Right renal pelvis (tissue), 4 donors: ENCODE data around the gene M1AP. TPM values are rescaled to one million over a fixed set of nuclear protein-coding genes. Genes with fewer than 3 reads are reported as not detected.

Source experiments
- DNase-seq, 4 donors: peaks; one replicate each; pipeline ENCODE4 v3.0.0-alpha.2; 2013; ENCODE audit warnings: low read depth in 4 of 4, low spot score in 3 of 4, missing footprints in 1 of 4
- polyA plus RNA-seq, 4 donors: library from polyadenylated mRNA; unstranded; fragments of 120-200 nt; gene quantifications; one replicate each; pipeline ENCODE4 v1.2.1, GENCODE V29; 2013; ENCODE audit not compliant: insufficient read length in 4 of 4

Gene M1AP, protein sequence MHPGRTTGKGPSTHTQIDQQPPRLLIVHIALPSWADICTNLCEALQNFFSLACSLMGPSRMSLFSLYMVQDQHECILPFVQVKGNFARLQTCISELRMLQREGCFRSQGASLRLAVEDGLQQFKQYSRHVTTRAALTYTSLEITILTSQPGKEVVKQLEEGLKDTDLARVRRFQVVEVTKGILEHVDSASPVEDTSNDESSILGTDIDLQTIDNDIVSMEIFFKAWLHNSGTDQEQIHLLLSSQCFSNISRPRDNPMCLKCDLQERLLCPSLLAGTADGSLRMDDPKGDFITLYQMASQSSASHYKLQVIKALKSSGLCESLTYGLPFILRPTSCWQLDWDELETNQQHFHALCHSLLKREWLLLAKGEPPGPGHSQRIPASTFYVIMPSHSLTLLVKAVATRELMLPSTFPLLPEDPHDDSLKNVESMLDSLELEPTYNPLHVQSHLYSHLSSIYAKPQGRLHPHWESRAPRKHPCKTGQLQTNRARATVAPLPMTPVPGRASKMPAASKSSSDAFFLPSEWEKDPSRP
- 1 to 10 TPM in 2 of 4 donors, under 1 TPM in 2; 0.40 to 1.5 (median 1.0) TPM for polyA plus RNA-seq

DNA sequence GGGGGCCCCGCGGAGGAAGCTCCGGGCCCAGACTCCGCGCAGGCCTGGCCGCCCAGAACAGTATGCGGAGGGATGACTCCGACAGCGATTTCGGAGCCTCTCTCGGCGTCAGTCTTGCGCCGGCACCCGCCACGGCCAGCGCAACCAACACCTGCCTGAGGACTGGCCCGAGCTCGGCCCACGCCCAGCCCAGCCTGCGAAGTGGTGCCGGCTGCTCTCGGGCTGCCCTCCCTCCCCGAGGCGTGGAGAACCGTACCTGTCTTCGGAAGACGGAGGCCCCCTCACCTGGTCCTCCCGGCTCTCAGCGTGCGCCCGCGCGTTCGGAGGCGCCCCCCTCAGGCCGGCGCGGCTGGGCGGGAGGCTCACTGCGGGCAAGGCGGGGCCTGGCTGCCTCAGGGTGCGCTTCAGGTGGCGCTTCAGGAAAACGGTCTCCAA is at the start of gene M1AP:
Gene M1AP (minus strand): TSS at position 322 of the 435 bp plus-strand sequence. CDS start 8,055 bp downstream, outside the sequence.
- DNase-seq: no peak

DNA sequence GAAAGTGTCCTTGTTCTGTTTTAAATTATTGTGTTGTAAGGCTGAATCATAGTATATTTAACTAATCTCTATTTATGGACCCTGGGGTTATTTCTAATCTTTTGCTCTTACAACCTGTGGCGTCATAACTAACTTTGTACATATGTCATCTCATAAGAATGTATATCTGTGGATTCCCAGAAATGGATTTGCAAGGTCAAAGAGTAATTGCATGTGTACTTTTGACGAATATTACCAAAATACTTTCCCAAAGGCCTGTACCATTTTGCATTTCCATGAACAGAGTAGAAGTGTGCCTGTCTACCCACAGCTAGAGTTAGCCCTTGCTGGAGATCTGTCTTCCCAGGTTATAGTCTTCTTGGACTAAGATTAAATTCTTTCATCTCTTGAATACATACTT is 48.7 kb upstream of the M1AP start:
- DNase-seq: no peak

DNA sequence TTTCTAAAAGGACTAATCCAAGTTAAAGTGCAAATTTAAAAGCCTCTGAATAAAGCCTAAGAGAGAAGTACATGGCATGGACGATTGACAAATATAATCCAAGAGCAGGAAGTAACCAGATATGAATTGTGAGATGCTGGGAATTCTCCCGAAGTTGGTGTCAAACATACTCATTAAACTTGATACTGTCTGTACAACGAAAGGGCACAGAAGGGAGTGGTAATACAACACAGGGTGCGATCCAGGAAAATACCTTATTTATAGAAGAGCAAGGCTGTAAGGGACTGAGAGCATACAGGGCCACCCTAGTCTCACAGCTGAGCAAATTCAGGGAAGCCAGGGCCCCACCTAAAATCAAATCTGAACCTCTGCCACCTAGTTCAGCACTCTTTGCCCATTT is 47.5 kb upstream of the M1AP start:
- DNase-seq: no peak

DNA sequence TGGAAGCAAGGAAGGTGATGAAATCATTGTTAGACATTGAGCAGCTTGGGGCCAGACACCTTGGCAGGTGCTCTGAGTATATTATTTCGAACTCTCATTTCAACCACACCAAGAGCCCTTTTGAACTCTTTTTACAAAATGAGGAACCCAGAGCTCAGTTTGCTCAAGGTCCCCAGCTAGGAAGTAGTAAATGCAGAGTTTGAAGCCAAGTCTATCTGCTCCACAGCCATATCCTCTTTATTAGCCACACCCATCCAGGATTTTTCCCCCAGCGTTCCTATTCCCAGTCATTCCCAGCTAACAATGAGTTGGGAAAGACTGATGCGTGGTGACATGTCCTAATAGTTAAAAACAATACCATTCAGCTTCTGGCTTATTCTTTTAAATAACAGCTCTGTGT is 46.2 kb upstream of the M1AP start:
- no peak for DNase-seq

DNA sequence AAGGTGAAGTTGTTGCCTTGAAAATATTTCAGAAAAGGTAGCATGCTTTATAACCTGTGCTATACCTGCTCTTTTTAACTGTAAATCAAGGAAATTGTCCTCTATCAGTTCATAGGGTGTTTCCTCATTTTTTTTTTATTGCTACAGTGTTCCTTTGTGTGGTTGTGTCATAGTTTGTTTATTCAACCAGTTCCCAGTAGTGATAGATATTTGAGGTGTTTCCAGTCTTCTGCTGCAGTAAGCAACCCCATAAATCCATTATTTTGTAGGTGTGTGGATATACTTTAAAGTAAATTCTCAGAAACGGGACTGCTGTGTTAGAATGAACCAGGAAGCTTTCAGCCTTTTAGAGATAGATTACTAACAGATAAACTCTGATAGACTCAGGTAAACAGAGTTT is 45.5 kb upstream of the M1AP start:
- no peak for DNase-seq

DNA sequence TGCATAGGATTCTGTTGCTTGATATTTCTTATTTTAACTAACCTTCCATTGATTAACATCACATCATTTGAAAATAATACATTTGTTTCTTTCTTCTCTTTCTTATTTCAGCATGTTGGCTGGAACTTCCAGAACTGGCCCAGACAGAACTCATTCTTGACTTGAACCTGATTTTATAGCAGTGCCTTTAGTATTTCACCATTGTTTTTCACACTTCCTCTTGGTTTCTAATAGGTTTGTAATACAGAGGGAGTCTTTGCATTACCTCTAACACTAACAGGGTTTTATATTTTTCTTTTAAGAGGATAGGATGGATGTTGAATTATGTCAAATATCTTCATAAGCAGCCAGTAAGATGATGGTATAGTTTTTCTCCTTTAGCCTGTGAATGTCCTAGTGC is 45.1 kb upstream of the M1AP start:
- DNase-seq: no peak

DNA sequence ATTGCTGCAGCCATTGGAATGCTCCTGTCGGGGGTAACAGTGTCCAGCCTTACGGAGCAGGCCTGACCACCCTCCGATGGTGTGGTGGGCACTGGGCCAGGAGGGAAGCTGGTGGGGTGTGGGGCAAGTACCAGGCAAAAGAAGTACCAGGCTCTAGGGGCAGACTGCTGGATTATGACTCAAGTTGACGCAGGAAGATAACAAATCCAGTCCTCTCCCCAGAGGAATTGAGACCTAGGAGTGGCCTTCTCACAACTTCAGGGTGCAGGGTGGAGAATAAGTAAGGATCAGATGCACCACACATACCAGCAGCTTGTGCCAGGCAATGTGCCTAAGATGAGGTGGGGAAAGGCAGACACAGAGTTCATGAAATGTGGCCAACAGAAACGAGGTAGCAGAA is 43.8 kb upstream of the M1AP start:
- DNase-seq: no peak

DNA sequence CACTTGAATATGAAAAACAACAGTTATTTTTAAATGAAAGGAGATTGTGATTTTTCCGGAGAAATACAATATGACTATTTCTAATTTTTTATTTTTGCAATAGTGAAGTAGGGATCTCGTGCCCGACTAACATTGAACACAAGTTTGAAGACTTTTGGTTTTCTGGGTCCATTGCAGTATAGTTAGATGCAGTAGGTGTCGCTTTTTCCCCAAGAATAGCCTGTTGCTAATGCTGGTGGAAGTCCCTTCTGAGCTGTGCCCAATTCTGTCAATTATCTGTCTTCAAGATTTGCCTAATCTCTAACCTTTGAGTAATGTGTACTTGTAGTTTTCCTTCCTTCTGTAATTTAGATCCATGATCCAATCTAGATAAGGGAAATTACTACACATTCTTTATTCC is 42.4 kb upstream of the M1AP start:
- DNase-seq: peak; percentile 27 to 38 (median 33)

DNA sequence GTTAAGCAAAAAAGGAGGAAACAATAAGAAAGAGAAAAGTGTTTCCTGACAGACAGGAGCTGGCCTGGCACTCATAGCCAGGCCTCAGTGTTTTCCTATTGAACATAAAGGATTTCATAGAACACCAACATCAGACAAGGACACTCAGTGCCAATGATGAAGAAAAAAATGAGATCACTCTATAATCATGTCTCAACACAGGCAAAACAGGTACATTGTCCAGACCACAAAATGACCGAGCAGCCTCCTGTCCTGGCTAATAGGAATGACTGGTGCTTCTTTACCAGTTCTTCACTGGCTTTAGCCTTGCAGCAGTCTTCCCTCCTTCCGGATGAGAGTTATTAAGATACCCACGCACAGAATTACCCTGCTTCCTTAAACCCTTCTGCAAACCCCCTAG is 41.5 kb upstream of the M1AP start:
- no peak for DNase-seq

DNA sequence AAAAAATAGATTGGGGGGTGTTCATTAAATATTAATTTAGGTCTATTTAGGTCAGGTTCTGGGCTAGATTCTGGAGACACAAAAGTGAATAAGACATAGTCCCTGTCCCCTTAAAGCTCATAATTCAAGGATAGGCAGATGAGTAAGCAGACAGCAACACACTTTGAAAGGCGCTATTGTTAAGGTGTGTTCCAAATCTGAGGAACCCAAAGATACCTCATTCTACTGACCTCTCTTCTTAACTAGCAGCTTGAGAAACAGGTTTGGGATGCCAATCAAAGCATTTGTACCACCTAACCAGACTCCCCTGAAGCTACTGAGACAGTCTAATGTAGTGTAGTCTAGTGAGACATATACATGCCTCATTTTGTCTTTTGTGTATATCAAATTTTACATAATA is 40.8 kb upstream of the M1AP start:
- no peak for DNase-seq

DNA sequence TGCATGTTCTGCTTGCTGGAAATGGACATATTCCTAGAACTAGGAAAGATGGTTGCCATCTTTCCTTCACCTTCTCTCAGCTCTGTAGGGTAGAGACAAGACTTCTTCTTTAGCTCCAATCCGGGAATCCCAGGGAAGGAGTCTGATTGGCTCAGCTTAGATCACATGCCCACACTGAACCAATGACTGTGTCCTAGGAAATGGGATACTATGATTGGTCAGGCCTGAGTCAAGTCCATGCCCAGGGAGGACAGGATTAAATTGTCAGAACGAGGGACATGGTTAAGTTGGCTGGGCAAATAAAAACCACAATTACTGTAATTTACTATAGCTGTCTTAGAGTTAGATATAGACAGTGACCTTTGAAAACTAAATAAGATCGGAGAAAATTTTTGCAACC is 37.3 kb upstream of the M1AP start:
- no peak for DNase-seq

DNA sequence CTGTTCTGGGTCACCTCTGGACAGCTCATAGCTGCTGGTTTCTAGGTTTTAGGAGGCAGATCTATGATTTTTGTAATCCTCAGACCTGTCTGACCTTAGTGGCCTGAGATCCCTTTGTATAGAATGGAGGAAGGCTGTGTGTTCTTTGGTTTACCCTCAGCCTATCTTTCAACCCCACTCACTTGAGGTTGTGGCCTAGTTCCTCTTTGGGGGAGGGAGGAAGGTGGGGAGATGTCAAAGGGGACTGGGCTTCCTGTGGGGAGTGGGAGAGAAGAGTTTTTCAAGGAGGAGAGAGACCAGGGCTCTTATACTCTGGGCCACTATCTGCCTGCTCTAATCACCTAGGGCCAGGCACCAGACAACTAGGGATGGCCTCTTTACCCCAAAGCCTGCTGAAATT is 34.4 kb upstream of the M1AP start:
- no peak for DNase-seq

DNA sequence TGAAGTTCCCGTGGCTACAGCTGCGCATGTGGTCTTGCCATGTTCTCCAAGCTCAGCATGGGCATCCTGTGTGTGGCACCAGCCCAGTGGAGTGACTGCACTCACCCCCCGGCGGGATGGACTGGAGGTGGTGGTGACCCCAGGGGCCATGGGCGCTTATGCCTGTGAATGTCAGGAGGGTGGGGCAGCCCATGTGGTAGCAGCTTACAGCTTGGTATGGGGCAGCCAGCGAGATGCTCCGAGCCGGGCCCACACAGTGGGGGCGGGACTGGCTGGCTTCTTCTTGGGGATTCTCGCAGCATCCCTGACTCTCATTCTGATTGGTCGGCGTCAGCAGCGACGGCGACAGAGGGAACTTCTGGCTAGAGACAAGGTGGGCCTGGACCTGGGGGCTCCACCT is 31.5 kb upstream of the M1AP start:
- no peak for DNase-seq

DNA sequence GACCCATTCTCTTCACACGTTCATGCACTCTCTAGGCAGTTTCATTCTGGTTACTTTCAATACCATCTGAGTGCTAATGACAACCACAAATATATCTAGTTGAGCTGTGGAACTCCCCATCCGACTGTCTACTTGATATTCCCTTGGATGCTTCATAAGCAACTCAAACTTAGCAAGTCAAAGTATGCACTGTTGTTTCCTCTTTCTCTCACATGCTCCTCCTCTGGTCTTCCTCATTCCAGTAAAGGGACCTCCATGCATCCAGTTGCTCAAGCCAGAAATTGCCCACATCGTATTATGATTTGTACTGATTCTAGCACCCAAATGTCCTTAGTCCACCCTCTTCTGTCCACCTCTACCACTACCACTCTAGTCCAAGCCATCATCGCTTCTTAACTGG is 28.2 kb upstream of the M1AP start:
- no peak for DNase-seq

DNA sequence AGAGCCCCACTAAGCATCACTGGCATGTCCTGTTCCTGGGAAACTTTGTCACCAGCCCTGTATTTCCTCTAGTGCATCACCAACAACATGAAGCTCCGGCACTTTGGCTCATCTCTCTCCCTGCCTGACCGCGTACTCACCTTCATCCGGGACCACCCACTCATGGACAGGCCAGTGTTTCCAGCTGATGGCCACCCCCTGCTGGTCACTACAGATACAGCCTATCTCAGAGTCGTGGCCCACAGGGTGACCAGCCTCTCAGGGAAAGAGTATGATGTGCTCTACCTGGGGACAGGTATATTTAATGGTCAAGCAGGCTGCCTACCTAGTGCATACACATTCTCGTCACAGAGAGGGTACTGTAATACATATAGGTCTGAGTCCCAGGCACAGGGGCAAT is 27.0 kb upstream of the M1AP start:
- no peak for DNase-seq

DNA sequence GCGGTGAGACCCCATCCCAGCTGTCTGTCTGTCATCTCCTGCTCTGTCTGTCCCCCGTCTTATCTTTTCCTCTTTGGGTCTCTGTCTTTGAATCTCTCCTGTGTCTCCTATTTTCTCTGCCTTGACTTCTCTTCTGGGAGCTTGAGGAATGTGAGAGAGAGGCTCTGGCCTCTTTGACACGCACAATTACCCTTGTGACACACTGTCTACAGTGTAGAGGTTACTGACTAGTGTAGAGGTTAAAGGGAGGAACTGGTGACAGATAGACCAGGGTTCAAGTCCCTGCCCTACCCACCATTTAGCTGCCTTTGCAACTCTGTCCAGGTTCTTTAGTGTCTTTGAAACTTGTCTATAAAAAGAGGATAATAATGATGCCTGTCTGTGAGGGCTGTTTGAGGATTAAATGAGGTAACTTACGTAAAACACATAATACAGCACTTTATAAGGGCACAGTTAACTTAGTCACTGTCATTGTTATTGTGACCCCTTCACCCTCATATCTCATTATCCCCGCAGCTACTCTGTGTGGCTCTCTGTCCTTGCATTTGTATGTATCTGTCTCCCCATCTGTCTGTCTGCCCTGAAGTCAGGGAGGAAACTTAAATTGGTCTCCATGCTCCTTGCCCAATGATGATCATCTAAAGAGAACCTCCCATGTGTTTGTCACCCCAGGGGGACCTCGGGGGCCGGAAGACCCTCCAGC is 25.8 kb upstream of the M1AP start:
- DNase-seq: no peak

DNA sequence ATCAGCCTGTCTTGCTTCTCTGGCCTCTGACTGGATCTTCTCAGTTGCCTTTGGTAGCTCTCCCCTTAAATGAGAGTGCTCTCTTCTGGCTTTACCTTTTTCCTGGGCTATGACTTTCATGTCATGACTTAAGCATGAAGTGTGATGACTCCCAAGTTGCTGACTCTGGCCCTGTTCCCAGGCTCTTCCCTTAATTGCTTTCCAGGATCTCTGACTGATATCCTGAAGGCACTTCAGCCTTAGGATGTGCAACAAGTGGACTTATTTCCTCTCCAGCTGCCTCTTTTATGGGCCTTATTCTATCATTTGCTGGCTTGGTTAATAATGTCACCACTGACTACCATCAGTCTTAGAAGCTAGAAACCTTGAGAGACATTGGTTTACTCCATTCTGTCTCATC is 23.3 kb upstream of the M1AP start:
- no peak for DNase-seq

DNA sequence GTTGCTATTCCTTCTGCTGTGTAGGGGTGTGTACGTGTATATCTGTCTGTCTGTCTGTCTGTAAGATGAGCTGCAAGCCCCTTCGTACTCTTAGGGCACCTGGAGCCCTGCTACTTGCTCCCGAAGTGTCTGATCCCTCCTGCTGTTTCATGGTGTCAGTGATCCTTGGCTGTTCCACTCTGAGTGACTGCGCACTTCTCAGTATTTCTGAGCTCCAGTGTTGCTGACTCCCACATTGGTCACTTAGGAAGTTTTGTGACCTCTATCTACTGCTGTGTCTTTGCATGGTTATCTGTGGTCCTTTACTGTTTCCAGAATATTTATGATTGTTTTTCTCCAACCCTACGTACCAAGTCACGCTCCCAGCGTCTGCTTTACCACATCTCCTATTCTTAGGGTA is 22.1 kb upstream of the M1AP start:
- no peak for DNase-seq

DNA sequence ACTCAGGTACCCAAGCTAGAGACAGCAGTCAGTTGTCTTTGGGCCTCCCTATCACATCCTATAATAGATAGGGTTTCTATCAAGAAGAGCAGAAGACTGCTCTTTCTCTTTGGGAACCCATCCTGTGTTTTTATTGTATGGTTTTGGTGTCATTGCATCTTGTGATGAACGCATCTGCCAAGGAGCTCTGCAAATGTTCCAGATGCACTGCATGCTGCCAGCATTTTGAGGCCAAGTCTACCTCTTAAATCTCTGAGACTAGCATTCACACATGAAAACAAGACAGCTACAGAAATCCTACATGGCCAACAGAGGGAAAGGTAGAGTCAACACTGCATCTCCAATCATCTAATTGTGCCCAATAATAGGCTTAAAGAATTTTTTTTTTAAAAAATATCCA is 20.0 kb upstream of the M1AP start:
- no peak for DNase-seq

DNA sequence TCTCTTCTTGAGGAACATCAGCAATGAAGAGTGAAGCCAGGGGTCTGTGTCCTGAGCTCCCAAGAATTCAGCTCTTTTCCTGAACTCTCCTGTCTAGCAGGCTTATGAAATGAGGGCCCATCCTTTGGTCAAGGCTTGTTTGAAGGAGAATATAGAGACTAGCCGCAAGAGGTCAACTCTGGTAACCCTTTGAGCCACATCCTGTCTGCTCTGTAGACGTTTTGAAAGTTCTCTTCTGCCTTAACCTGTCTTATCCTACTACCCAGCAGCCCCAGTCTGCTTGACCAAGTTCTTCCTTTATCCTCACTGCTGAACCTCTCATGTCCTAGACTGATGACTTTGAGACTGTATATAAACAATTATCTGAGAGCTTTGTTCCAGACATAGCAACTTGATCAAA is 11.3 kb upstream of the M1AP start:
- DNase-seq: no peak

DNA sequence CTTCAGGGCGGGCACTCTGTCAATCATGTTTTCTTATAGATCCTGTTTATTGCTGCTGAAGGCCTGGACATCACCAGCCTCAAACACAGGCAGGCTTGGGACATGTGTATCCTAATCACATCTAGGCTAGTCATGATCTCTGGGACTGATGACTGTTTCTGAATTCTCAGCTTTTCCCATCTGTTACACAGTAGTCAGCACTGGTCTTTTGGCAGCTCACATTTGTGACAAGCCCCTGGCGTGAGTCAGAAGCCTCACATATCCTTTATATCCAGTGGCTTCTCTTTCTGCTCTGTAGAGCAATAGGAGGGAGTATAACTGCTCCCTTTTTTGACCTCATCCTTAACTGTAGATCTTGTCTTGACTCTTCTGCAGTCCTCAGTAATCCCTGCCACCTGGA is 10.4 kb upstream of the M1AP start:
- no peak for DNase-seq

DNA sequence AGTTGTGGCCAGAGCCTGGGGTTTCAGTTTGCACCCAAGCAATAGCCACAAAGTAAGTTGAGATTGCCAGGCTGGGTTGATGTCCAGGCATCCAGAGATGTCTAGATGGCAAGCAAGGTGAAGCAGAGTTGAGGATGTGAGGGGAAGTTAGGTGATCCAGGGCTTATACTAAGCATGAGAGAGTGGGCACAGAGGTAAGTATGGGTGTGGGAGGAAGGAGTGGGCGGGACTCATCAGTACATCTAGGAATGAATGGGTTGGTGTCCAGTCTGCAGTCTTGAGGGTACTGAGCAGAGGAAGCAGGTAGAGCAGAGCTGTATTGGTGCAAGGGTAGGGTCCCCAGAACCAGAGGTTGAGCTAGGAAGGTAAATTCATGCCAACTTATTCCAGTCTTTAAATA is 7.4 kb upstream of the M1AP start:
- DNase-seq: no peak
